HG03039 (cell line): ENCODE measurements around the gene TCP1.
"Not testable (repeated sequence)": the region's sequence is repeated elsewhere in the genome, so short reads cannot be mapped to it uniquely, and the experiment has no call there.

Experiments used
- ATAC-seq: cut with Tn5 transposase; IDR thresholded peaks from one replicate; pipeline ENCODE4 v1.9.1; 2021; ENCODE audit warnings: mild to moderate bottlenecking, moderate library complexity; ENCODE audit not compliant: unreplicated experiment

TCP1 gene

GRCh38 chr6:159778131-159778530 is 11.3 kb downstream of the TCP1 start:
- ATAC-seq, result no peak

- ATAC-seq, result no peak
These were observed 12.0 kb downstream of the TCP1 start for GRCh38 chr6:159777240-159777904.

- no peak for ATAC-seq
These were observed 17.2 kb downstream of the TCP1 start for GRCh38 chr6:159772196-159772595.

- ATAC-seq, result no peak
These were observed 19.9 kb downstream of the TCP1 start for GRCh38 chr6:159769470-159769869.

DNA sequence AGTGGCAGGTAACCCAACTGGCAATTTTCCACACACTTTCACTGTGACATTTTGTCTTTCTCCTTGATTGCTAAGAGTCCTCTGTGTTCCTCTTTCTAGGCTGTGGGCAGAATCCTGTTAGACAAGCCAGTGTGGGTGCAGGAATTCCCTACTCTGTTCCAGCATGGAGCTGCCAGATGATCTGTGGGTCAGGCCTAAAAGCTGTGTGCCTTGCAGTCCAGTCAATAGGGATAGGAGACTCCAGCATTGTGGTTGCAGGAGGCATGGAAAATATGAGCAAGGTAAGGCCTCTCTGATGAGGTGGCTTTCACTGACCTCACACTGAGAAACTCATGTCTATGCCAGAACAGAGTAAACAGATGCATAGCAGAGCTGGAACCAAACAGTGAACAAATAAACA is 22.5 kb downstream of the TCP1 start:
- no peak for ATAC-seq

GRCh38 chr6:159762681-159763293 is 26.6 kb downstream of the TCP1 start:
- ATAC-seq, result no peak

GRCh38 chr6:159761873-159762680 is 27.3 kb downstream of the TCP1 start, which contains the start of gene ACAT2:
TSS of gene ACAT2 (plus strand) at chr6:159762045. CDS start at chr6:159762088, 43 bp downstream.
- ATAC-seq, result peak; percentile 96

DNA sequence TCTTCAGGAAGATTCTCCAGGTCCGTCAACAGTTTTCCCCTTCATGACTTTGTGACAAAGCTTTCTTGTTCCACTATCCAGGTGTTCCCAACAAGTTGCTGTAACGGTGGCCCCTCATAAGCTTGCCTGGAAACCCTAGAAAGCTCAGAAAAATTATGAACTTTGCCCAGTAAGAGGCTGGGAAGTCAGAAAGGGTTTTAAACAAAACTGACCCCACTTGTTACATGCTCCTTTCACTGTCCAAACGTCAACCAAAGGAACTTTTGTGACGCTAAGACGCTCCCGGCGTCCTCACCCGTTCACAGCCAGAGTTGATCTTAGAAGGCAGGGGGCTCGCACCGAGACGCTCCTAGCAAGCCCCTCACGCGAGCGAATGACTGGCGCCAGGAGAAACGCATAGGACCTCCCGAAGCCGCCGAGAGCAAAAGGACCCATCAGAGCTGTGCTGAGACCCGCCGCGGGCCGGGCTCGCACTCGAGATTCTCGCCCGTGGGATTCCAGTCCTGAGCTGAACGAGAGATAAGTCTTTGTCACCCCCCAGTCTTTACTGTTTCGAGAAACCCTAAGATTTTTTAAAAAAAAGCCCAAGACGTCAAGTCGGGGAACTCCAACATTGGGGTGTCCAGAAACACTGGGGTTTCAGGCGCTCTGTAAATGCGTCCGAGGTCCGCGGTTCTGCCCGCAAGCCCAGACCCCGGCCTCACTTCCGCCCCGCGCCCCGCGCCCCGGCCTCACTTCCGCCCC is 28.1 kb downstream of the TCP1 start:
- peak; percentile 0 for ATAC-seq

DNA sequence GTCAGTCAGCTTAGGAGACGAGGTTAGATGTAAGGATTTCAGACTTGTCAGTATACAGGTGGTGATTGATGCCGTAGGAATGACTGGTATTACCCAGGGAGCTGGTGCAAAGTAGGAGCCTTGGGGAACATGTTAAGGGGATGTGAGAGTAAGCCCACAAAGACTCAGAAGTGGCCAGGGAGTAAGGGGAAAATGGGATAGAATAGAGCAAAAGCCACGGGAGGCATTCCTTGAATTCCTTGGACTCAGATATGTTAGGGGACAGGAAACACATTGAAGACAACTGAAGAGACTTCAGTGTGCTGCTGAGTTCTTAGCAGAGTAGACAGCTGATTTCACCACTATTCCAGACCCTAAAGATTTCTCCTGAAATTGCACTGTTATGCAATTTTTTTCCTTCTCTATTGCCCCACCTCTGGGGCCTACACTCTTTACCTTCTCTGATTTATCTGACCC is 28.8 kb downstream of the TCP1 start:
- ATAC-seq, result no peak

DNA sequence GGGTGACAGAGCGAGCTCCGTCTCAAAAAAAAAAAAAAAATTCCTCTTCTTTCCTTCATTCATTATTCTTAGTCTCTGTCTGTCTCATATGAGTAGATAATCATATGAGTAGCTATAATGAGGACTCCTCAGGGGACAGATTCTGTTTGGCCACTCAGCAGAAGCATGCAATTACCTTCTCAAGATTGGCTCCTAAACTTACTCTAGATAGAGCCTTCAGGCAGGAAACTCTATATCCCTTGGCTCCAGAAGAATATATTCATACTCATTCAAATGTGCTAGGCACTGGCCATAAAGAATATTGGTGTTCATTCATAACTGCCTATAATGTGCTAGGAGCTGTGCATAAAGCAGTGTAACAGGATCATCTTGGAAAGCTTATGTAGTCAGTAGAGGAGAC is 29.8 kb downstream of the TCP1 start:
- ATAC-seq, result no peak

GRCh38 chr6:159758031-159759001 is 31.1 kb downstream of the TCP1 start:
- ATAC-seq, result no peak

DNA sequence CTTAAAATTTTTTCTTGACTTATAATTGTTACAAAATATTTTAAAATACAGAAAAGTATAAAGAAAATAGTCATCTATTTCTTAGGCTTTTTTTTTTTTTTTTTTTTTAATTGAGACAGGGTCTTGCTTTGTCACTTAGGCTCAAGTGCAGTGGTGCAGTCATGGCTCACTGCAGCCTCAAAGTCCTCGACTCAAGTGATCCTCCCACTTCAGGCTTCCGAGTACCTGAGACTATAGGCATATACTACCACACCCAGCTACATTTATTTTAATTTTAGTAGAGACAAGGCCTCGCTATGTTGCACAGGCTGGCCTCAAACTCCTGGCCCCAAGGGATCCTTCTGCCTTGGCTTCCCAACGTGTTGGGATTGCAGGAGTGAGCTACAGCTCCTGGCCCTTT is 32.9 kb downstream of the TCP1 start:
- ATAC-seq, result no peak

DNA sequence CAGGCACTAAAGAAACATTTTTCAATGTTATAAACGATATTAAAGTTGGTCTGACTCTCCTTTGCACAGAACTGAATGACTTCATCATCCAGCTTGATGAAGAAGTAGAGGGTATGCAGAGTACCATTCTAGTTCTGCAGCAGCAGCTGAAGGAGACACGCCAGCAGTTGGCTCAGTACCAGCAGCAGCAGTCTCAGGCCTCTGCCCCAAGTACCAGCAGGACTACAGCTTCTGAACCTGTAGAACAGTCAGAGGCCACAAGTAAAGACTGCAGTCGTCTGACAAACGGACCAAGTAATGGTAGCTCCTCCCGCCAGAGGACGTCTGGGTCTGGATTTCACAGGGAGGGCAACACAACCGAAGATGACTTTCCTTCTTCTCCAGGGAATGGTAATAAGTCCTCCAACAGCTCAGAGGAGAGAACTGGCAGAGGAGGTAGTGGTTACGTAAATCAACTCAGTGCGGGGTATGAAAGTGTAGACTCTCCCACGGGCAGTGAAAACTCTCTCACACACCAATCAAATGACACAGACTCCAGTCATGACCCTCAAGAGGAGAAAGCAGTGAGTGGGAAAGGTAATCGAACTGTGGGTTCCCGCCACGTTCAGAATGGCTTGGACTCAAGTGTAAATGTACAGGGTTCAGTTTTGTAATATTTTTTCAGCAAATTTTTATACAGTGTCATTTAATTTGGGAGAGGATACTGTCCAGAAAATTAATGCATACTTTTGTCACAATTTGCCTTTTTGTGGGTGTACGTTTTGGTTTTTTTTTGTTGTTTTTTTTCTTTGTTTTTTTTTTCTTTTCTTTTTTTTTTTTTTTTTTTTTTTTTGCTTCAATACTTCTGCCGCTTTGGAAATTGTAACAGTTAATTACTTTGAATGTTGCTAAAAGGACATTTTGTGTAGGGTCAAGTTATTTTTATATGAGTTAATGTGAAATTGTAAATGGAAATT is 34.2 kb downstream of the TCP1 start:
- no peak for ATAC-seq

DNA sequence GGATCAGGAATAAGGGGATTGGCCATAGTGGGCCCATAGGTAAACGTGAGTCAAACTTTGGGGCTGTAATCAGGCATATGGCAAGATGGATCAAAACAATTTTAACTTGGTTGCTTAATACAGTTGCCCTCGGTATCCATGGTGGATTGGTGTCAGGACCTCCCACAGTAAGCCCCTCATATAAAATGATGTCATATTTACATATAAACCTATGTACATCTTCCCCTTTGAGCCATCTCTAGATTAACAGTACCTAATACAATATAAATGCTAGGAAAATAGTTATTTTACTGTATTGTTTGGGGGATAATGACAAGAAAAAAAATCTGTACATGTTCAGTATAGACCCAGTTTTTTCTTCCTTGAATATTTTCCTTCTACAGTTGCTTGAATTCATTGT is 35.0 kb downstream of the TCP1 start:
- no peak for ATAC-seq

DNA sequence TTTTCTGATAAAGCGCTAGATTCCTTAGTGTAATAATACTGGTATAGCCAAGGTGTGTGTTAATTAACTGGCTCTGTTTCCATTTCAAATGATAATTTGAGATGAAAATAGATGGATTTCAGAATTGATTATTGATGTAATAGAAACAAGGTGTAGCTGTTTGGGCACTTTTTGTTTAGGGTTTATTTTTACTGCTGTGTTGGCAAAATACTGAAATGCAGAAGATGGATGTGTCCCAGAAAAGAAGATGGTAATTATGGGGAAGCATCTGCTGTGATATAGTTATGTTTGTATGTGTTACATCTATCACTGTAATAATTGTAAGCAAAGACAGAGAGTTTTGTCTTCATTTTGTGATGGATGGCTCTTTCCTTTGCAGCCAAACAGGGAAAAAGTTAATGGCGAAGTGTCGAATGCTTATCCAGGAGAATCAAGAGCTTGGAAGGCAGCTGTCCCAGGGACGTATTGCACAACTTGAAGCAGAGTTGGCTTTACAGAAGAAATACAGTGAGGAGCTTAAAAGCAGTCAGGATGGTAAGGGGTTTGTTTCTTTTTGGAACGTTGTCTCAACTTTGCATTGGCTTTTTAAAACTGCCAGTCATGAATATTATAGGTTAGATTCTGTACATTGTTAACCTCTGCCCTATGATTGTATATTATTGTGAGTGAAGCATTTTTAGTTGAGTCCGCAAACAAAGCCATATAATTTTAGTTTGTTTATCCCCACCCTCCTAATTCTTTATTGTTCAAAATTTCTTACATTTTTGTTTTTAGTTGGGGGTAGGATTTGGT is 36.1 kb downstream of the TCP1 start:
- no peak for ATAC-seq

DNA sequence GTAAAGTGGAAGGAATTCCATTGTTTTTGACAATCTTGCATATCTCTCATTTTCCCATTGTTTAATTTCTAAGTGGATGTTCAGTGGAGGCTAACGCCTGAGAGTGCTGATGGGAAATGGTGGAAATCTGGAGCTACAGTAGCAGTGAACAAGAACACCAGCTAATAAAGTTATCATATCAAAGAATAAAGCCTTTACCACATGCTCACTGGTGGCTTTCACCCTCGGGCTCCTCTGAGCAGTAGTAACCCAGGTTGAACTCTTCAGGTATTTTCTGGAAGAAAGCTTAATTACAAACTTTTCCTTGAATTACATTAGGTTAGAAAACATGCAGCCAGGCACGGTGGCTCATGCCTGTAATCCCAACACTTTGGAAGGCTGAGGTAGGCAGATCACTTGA is 38.0 kb downstream of the TCP1 start:
- ATAC-seq, result no peak

GRCh38 chr6:159748127-159748526 is 41.3 kb downstream of the TCP1 start:
- ATAC-seq, result not testable (repeated sequence)

GRCh38 chr6:159746759-159747158 is 42.6 kb downstream of the TCP1 start:
- no peak for ATAC-seq
